Measurements from ENCODE around the gene CTNND2. TPM values are rescaled to one million over a fixed set of nuclear protein-coding genes. Genes with fewer than 3 reads are reported as not detected.

CTNND2 gene
- total and polyA plus RNA-seq, 4 donors, result 36.5 to 183 (median 97.7) TPM

DNA sequence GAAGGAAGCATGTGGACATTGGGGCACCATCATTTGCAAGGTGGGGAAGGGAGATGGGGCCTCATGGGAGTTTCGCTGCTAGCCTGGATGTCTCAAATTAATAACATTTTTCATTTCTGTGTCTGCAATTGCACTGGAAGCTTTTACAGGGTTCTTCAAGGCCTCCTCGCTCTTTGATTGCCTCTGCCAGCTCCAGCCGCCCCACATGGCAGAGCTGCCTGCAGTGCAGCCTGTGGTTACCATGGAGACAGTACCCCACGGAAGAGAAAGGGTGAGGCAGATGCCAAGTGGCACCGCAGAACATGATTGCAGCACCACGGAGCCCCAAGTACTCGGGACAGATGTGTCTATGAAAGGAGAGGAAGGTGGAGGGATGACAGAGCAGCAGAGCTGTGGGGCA lies 25.4 kb downstream of the CTNND2 start:
- H3K4me1 ChIP-seq (ENCODE audit: control insufficient read depth, insufficient read depth, low read length), result peaks cover 6% of the 10 kb centered on the region
- WGBS (ENCODE audit: insufficient coverage), result 14% methylated on average over 7 of the region's 7 CpGs
- no peaks in the 10 kb centered on the region for H3K36me3 ChIP-seq (ENCODE audit: control insufficient read depth, insufficient read depth, low read length)
- H3K27ac ChIP-seq (ENCODE audit: low read depth, low read length), result peak overlapping the region; percentile 33
- H3K4me3 ChIP-seq (ENCODE audit: low read depth, low read length), result no peak overlapping the region
- no peaks in the 10 kb centered on the region for H3K9me3 ChIP-seq (ENCODE audit: control insufficient read depth, insufficient read depth, low read length)
- DNase-seq (ENCODE audit: low read depth in 4 of 6, low spot score in 6 of 6), result peak in 5 of 6 donors; percentile 50 to 95 (median 68)
- no peaks in the 10 kb centered on the region for H3K27me3 ChIP-seq (ENCODE audit: control insufficient read depth, insufficient read depth, low read length)

DNA sequence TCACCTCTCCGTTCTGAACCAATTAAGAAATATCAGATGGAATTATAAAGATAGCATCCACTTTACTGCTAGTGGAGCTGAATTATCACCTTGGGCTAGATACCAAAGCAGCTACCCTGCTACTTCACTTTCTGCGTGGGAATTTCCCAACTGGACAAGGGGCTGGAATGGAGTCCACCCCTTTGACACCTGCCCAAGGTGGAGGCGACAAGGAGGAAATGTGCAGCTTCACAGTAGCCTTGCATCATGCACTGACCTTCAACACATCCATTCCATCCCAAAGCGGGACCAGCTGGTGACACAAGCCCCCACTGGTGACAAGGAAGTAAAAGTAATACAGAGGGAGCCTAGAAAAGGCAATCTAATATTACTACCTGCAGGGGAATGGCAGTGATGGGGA lies 30.7 kb downstream of the CTNND2 start:
- H3K27ac ChIP-seq (ENCODE audit: low read depth, low read length), result no peak overlapping the region
- no peaks in the 10 kb centered on the region for H3K36me3 ChIP-seq (ENCODE audit: control insufficient read depth, insufficient read depth, low read length)
- DNase-seq (ENCODE audit: low read depth in 4 of 6, low spot score in 6 of 6), result no peak
- no peaks in the 10 kb centered on the region for H3K9me3 ChIP-seq (ENCODE audit: control insufficient read depth, insufficient read depth, low read length)
- no peaks in the 10 kb centered on the region for H3K27me3 ChIP-seq (ENCODE audit: control insufficient read depth, insufficient read depth, low read length)
- H3K4me1 ChIP-seq (ENCODE audit: control insufficient read depth, insufficient read depth, low read length), result peaks cover under 1% of the 10 kb centered on the region
- H3K4me3 ChIP-seq (ENCODE audit: low read depth, low read length), result no peak overlapping the region
- WGBS (ENCODE audit: insufficient coverage), result 95% methylated on average over 2 of the region's 4 CpGs

DNA sequence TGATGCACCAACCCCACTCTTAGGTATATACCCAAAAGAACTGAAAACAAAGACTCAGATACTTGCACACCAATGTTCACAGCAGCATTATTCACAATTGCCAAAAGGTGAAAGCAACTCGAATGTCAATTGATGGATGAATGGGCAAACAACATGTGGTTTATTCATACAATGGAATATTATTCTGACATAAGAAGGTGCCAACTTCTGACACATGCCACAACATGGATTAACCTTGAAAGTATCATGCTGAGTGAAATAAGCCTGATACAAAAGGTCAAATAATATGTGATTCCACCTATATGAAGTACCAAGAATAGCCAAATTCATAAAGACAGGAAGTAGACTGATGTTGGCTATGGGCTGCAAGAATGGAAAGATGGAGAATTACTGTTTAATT lies 35.0 kb downstream of the CTNND2 start:
- H3K4me3 ChIP-seq (ENCODE audit: low read depth, low read length), result no peak overlapping the region
- no peak overlapping the region for H3K27ac ChIP-seq (ENCODE audit: low read depth, low read length)
- no peaks in the 10 kb centered on the region for H3K36me3 ChIP-seq (ENCODE audit: control insufficient read depth, insufficient read depth, low read length)
- H3K27me3 ChIP-seq (ENCODE audit: control insufficient read depth, insufficient read depth, low read length), result no peaks in the 10 kb centered on the region
- H3K4me1 ChIP-seq (ENCODE audit: control insufficient read depth, insufficient read depth, low read length), result no peaks in the 10 kb centered on the region
- DNase-seq (ENCODE audit: low read depth in 4 of 6, low spot score in 6 of 6), result no peak
- no CpG with 5 or more reads among the region's 1 CpG for WGBS (ENCODE audit: insufficient coverage)
- H3K9me3 ChIP-seq (ENCODE audit: control insufficient read depth, insufficient read depth, low read length), result no peaks in the 10 kb centered on the region

DNA sequence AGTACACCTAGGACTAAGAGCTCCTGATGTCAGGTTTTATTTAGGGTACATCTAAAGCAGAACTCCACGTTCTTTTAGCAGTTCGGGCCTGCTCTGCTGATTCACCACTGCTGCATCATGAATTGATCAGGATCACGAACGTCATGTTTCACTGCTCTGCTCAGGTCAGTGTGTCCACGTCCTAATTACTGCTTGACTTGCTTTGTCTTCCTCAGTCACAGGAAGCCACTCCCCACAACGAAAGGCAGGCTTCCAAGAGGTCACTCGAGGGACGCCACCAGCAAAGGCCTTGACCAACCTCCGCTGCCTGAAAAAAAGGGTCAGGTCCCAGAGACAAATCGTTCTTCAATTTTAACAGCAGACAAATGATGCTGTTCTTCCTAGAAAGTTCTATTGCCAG lies 40.3 kb downstream of the CTNND2 start:
- H3K4me3 ChIP-seq (ENCODE audit: low read depth, low read length), result no peak overlapping the region
- WGBS (ENCODE audit: insufficient coverage), result 55% methylated on average over 9 of the region's 10 CpGs
- H3K27me3 ChIP-seq (ENCODE audit: control insufficient read depth, insufficient read depth, low read length), result no peaks in the 10 kb centered on the region
- DNase-seq (ENCODE audit: low read depth in 4 of 6, low spot score in 6 of 6), result no peak
- no peaks in the 10 kb centered on the region for H3K4me1 ChIP-seq (ENCODE audit: control insufficient read depth, insufficient read depth, low read length)
- H3K9me3 ChIP-seq (ENCODE audit: control insufficient read depth, insufficient read depth, low read length), result no peaks in the 10 kb centered on the region
- no peaks in the 10 kb centered on the region for H3K36me3 ChIP-seq (ENCODE audit: control insufficient read depth, insufficient read depth, low read length)
- H3K27ac ChIP-seq (ENCODE audit: low read depth, low read length), result no peak overlapping the region

DNA sequence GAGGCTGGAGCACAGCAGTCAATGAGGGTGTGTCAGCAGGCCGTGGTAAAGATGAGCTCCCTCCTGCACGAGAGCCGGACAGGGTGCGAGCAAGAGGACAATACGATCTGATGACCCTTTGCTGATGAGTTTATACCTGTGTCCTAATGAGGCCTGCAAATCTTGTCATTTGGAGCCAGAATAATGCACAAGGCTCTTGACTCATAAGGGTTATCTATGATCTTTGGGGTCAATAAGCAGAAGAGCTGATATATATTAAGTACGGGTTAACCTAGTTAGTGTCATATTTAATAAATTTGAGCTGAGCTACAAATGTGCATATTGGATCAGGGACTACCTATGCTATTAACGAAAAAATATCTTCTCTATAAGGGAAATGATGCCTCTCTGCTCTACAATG lies 46.9 kb downstream of the CTNND2 start:
- Histone ChIP-seq H3K4me3 (ENCODE audit: low read depth, low read length) (no peak overlapping the region), H3K36me3 (ENCODE audit: control insufficient read depth, insufficient read depth, low read length) (no peaks in the 10 kb centered on the region), H3K27ac (ENCODE audit: low read depth, low read length) (no peak overlapping the region), H3K27me3 (ENCODE audit: control insufficient read depth, insufficient read depth, low read length) (no peaks in the 10 kb centered on the region), H3K4me1 (ENCODE audit: control insufficient read depth, insufficient read depth, low read length) (no peaks in the 10 kb centered on the region), H3K9me3 (ENCODE audit: control insufficient read depth, insufficient read depth, low read length) (no peaks in the 10 kb centered on the region)
- 82% methylated on average over 5 of the region's 7 CpGs for WGBS (ENCODE audit: insufficient coverage)
- no peak for DNase-seq (ENCODE audit: low read depth in 4 of 6, low spot score in 6 of 6)

DNA sequence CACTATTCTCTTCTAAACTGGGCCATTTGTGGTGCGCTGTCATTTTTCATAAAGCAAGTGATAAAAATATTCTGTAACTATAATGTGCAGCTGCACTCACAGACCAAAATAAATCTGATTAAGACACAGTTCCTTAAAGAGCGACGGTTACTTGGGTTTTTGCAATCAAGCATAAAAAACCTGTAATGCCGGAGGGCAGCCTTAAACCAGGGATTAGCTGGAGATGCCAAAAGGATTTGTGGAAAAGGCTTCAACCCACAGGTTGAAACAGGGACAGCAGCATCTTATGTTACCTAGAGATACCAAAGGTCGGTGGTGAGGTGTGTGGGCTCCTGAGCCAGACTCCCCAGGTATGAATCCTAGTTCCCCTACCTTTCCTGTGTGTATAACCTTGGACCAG lies 49.3 kb downstream of the CTNND2 start:
- Histone ChIP-seq H3K36me3 (ENCODE audit: control insufficient read depth, insufficient read depth, low read length) (no peaks in the 10 kb centered on the region), H3K9me3 (ENCODE audit: control insufficient read depth, insufficient read depth, low read length) (no peaks in the 10 kb centered on the region), H3K4me3 (ENCODE audit: low read depth, low read length) (no peak overlapping the region), H3K4me1 (ENCODE audit: control insufficient read depth, insufficient read depth, low read length) (no peaks in the 10 kb centered on the region), H3K27me3 (ENCODE audit: control insufficient read depth, insufficient read depth, low read length) (no peaks in the 10 kb centered on the region), H3K27ac (ENCODE audit: low read depth, low read length) (no peak overlapping the region)
- WGBS (ENCODE audit: insufficient coverage), result 100% methylated on average over 1 of the region's 5 CpGs
- no peak for DNase-seq (ENCODE audit: low read depth in 4 of 6, low spot score in 6 of 6)

DNA sequence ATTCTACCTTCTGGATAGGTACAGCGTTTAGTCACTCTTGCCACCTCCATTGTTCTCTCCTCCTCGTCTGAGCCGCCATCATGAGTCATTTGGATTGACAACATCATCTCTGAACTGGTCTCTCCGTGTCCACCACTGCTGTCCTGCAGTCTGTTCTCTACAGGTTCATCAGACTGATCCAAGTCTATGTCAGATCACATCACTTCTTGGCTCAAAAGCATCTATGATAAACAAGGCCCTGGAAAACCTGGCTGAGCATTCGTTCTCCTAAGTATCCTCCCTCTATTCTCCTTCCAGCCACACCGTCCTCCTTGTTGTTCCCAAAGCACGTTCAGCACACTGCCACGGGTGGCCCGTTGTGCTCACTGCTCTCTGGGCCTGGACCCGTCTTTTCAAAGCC lies 50.5 kb downstream of the CTNND2 start:
- no peak for DNase-seq (ENCODE audit: low read depth in 4 of 6, low spot score in 6 of 6)
- 80% methylated on average over 10 of the region's 10 CpGs for WGBS (ENCODE audit: insufficient coverage)
- no peaks in the 10 kb centered on the region for H3K9me3 ChIP-seq (ENCODE audit: control insufficient read depth, insufficient read depth, low read length)
- no peaks in the 10 kb centered on the region for H3K27me3 ChIP-seq (ENCODE audit: control insufficient read depth, insufficient read depth, low read length)
- no peaks in the 10 kb centered on the region for H3K4me1 ChIP-seq (ENCODE audit: control insufficient read depth, insufficient read depth, low read length)
- no peak overlapping the region for H3K27ac ChIP-seq (ENCODE audit: low read depth, low read length)
- no peak overlapping the region for H3K4me3 ChIP-seq (ENCODE audit: low read depth, low read length)
- no peaks in the 10 kb centered on the region for H3K36me3 ChIP-seq (ENCODE audit: control insufficient read depth, insufficient read depth, low read length)

DNA sequence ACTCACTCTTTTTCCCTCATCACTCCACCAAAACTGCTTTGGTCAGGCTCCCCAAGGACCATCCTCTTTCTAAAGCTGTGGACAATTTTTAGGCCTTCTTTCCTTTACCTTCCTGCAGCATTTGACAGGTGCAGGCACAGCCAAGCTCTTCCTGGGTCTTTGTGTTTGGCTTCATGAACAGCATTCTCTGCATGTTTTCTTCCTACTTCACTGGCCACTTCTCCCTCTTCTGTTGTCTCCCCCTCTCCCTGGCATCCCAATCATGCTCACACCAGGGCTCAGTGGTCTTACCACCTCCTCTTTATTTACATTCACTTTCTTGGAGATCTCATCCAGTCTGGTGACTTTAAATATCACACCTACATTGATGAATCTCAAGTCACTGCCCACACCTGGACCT lies 51.1 kb downstream of the CTNND2 start:
- Histone ChIP-seq H3K27me3 (ENCODE audit: control insufficient read depth, insufficient read depth, low read length) (no peaks in the 10 kb centered on the region), H3K27ac (ENCODE audit: low read depth, low read length) (no peak overlapping the region), H3K9me3 (ENCODE audit: control insufficient read depth, insufficient read depth, low read length) (no peaks in the 10 kb centered on the region), H3K36me3 (ENCODE audit: control insufficient read depth, insufficient read depth, low read length) (no peaks in the 10 kb centered on the region), H3K4me1 (ENCODE audit: control insufficient read depth, insufficient read depth, low read length) (no peaks in the 10 kb centered on the region), H3K4me3 (ENCODE audit: low read depth, low read length) (no peak overlapping the region)
- DNase-seq (ENCODE audit: low read depth in 4 of 6, low spot score in 6 of 6), result no peak

DNA sequence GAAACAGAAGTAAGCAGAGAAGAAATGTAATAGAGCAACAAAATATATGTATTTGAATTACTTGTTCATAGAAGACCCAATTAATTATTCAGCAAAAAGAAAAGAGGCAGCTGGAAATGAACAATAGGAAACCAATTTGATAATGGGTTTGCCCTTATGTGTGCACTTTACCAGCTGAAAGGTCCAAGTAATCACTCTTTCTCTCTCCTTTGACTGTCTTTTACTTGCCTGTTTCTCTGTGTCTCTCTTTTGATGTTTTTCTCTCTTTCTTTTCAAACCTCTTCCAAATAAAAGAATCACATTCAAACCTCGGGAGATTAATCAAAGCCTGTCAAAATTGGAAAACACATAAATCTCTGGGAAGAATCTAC lies 51.5 kb downstream of the CTNND2 start:
- Histone ChIP-seq H3K4me3 (ENCODE audit: low read depth, low read length) (no peak overlapping the region), H3K36me3 (ENCODE audit: control insufficient read depth, insufficient read depth, low read length) (no peaks in the 10 kb centered on the region), H3K27ac (ENCODE audit: low read depth, low read length) (no peak overlapping the region), H3K4me1 (ENCODE audit: control insufficient read depth, insufficient read depth, low read length) (no peaks in the 10 kb centered on the region), H3K27me3 (ENCODE audit: control insufficient read depth, insufficient read depth, low read length) (no peaks in the 10 kb centered on the region), H3K9me3 (ENCODE audit: control insufficient read depth, insufficient read depth, low read length) (no peaks in the 10 kb centered on the region)
- DNase-seq (ENCODE audit: low read depth in 4 of 6, low spot score in 6 of 6), result no peak
- 20% methylated on average over 1 of the region's 1 CpG for WGBS (ENCODE audit: insufficient coverage)

DNA sequence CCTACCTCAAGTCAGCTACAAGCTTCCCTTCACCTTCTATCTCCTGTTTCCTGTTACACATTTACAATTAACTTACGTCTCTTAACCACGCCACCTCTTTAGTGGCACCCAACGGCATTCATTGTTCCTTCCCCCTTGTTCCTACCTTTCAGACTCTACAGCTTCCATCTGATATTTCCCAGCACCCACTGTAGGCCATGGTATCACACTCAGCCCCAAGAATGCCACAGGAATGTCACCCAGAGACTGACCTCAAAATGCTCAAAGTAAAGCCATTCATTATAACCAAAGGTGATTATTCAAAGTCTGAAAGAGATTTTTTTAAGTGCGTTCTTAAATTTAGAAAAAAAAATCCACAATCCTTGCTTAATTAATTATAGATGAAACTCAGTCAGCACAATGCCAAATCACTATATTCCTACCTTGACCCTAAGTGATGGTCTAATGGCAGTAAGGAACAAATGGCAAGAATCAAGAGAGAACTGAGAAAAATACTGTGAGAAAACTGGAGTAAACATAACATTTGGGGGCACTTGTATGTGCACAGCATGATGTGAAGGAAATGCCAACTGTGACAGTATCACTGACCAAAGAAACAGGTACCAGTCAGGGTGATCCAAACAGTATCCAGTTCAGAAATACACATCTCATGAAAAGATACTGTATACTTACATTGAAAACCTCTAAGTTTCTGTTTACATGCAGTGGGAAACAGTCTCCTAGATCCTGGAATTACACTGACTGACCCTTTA lies 52.1 kb downstream of the CTNND2 start:
- Histone ChIP-seq H3K36me3 (ENCODE audit: control insufficient read depth, insufficient read depth, low read length) (no peaks in the 10 kb centered on the region), H3K27me3 (ENCODE audit: control insufficient read depth, insufficient read depth, low read length) (no peaks in the 10 kb centered on the region), H3K4me1 (ENCODE audit: control insufficient read depth, insufficient read depth, low read length) (no peaks in the 10 kb centered on the region), H3K27ac (ENCODE audit: low read depth, low read length) (no peak overlapping the region), H3K9me3 (ENCODE audit: control insufficient read depth, insufficient read depth, low read length) (no peaks in the 10 kb centered on the region), H3K4me3 (ENCODE audit: low read depth, low read length) (no peak overlapping the region)
- 73% methylated on average over 3 of the region's 4 CpGs for WGBS (ENCODE audit: insufficient coverage)
- no peak for DNase-seq (ENCODE audit: low read depth in 4 of 6, low spot score in 6 of 6)
